T-helper 22 cell (primary cell): ENCODE results near the gene KDM8.
A peak's percentile ranks its signal among the peaks of the same experiment; 100 is the strongest.
"Not testable (repeated sequence)": the region's sequence is repeated elsewhere in the genome, so short reads cannot be mapped to it uniquely, and the experiment has no call there.

Experiments
- DNase-seq: peaks from one replicate; pipeline ENCODE4 v3.0.0-alpha.2; 2020; ENCODE audit warnings: low read depth

KDM8 gene

GRCh38 chr16:27243725-27244362 lies 40.5 kb downstream of the KDM8 start:
- no peak for DNase-seq

- no peak for DNase-seq
These were observed 41.0 kb downstream of the KDM8 start for GRCh38 chr16:27244363-27244755.

- no peak for DNase-seq
These were observed 42.2 kb downstream of the KDM8 start for GRCh38 chr16:27245276-27246172.

DNA sequence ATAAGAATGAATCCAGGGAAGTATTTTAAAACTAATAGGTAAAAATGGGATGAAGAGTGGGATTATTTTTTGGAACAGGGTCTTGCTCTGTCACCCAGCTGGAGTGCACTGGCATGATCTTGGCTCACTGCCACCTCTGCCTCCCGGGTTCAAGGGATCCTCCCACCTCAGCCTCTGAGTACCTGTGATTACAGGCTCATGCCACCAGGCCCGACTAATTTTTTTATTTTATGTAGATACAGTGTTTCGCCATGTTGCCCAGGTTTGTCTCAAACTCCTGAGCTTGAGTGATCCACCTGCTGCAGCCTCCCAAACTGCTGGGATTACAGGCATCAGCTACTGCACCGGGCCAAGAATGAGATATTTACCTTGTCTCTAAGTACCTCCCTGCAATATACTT lies 43.1 kb downstream of the KDM8 start:
- DNase-seq: no peak

GRCh38 chr16:27247076-27247475 lies 43.8 kb downstream of the KDM8 start:
- not testable (repeated sequence) for DNase-seq

GRCh38 chr16:27248036-27248435 lies 44.7 kb downstream of the KDM8 start:
- DNase-seq: no peak

- not testable (repeated sequence) for DNase-seq
These were observed 45.6 kb downstream of the KDM8 start for GRCh38 chr16:27248886-27249285.

GRCh38 chr16:27251541-27252205 lies 48.3 kb downstream of the KDM8 start:
- no peak for DNase-seq

DNA sequence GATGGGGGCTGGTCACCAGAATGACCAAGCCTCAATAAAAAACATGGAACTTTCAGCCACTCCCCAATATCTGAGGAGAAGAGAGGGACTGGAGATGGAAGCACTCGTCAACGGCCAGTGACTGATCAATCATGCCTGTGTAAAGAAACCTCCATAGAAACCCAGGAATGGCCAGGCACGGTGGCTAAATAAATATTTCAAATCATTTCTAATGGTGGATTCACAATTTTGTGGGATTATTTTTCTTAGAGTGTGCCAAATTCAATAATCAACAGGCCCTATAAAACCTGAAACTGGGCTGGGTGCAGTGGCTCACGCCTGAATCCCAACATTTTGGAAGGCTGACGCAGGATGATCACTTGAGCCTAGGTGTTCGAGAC lies 48.9 kb downstream of the KDM8 start:
- no peak for DNase-seq

DNA sequence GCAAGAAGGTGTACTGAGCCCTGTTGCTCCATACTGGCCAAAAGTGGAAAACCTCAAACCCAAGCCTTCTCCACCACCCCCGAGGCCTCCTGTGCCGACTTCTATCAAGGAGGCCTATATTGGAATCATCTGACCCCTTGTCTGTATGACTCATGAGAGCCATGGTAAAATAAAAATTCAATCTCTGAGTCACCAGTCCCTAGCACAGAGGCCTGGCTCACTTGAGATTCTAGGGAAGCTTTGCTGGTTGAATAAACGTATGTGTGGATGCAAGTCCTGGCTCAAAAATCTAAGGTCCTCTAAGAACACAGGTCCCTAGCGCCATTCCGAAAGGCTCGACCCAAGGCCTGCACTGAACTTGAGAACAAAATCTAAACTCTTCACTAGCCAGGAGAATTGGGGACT lies 50.2 kb downstream of the KDM8 start:
- DNase-seq: no peak

- DNase-seq: no peak
These were observed 51.0 kb downstream of the KDM8 start for GRCh38 chr16:27254262-27254811.

- DNase-seq: no peak
These were observed 53.5 kb downstream of the KDM8 start for GRCh38 chr16:27256861-27257260.

DNA sequence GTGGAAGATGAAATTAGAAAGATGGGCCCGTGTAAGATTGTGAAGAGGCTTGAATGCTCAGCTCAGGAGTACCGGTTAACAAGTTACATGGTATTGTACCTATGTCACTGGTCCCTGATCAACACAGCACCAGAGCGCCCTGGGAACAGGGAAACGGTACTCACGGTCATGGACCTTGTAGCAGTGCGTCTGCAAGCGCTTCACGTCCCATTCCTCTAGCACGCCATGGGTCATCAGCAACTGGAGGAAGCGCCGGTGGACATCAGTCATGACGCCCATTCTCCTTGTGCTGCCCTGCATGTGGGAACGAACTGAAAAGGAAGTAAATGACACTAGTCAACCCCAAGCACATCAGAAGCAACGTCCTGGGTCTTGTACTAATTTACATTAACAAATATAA lies 53.9 kb downstream of the KDM8 start:
- no peak for DNase-seq

DNA sequence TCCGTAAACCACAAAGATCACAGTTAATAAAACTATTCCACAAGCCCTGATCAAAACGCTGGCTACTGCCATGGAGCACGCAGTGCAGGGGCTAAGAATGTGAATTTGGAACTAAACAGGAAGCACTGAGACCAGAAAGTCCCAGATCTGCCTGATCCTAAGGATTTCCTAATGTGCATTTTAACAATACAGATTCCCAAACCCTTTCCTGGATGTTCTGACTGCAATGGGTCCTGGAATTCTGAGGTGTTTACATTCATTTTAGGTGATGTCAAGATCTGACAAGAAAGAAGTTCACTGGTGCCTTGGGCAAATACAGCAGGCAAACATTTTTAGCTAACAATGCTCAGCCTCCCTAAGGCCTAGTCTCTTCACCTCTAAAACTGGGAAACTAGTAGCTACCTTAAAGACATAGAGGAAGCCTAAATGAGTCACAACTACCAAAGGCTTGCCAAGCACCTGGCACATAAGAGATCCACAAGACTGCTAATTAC lies 55.0 kb downstream of the KDM8 start:
- DNase-seq: no peak

DNA sequence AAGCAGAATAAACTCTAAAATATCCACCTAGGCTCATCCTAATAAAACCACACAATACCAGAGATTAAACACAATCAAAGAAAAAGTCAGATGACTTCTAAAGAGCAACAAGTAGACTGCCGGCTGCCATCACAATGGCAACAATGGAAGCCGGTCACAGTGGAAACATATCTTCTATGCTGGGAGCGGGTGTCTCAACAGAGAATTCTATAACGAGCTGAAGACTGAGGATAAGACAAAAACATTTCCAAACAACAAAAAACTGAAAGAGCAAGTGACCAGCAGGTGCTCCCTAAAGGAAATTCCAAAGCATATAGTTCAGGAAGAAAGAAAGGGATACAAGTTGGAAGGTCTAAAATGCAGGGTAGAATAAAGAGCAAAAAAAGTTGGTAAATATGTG lies 56.4 kb downstream of the KDM8 start:
- no peak for DNase-seq

- DNase-seq: not testable (repeated sequence)
These were observed 59.6 kb downstream of the KDM8 start for GRCh38 chr16:27262904-27263423.

GRCh38 chr16:27264151-27264550 lies 60.8 kb downstream of the KDM8 start:
- DNase-seq: no peak

- DNase-seq: no peak
These were observed 62.7 kb downstream of the KDM8 start for GRCh38 chr16:27265982-27266381.

DNA sequence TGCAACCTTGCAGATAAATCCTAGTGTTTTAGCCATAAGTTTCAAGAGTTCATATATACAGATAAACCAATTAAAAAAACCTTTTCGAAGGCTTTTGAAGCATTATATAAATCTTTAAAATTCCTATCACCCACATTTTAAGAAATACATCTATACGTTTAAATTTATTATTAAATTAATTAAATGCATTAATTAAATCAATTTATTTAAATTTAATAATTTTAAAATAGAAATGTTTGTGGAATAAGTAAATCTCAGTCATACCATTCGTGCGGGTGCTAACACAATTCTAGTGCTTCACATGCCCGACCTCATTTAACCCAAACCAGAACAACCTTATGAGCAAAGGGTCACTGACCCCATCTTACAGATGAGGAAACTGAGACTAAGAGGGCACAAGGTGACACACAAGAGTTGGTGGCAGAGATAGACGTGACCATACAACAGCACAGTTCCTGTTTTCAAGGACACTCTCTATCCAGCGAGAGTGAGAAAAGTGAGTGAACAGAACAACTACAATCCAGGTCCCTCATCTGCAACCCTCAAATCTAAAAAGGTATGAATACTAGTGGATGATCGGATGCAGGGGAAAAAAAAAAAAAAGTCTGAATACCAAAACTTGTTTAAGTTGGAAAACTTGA lies 63.8 kb downstream of the KDM8 start:
- no peak for DNase-seq

DNA sequence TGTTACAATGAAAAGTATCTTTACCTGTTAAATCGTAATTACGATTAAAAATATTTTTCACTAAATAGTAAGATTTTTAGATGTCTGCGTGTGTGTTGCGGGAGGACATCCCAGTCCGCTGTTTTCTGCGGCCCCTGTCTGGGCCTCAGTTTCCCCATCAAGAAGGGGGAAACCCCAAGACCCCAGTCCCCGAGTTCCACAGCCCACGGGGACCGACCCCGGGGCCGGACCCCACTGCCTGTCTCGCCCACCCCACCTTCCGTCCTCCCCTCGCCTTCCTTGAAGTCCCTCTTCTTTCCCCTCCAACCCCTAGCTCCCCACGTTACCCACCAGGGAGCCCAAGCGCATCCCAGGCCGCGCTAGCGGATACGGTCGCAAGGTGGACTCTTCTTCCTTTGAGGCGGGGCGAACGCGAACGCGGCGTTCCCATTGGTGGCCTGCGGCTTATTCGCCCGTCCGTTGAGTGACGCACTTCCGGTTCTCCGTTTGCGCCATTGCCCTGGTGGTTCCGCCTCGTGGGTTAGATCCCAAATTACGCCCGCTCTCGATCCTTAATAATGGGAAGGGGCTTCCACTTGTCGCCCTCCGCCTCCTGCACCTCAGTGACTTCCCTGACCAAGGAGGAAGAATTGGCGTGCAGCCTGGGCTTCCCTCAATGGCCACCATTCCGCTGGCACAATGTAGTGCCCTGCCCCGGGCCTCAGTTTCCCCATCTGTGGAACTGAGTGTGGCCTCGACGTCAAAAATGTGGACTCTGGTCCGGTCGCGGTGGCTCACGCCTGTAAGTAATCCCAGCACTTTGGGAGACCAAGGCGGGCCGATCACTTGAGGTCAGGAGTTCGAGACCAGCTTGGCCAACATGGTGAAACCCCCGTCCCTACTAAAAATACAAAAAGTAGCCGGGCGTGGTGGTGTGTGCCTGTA lies 65.3 kb downstream of the KDM8 start, which contains the start of gene NSMCE1:
TSS of gene NSMCE1 (minus strand) at position 397 of the 924 bp plus-strand sequence. CDS start 11,202 bp downstream, outside the sequence.
- DNase-seq: peak; percentile 87
